Keratinocyte (primary cell): Measurements from ENCODE around the gene TMEM131.

Source experiments
- EZH2 ChIP-seq: IDR thresholded peaks from one replicate; pipeline ENCODE4 v1.6.1; 2012; ENCODE audit warnings: inconsistent platforms, mild to moderate bottlenecking, low read length, moderate library complexity
- TF ChIP-seq, protein P1 (sequence below), 3 experiments: IDR thresholded peaks in 1 of 3; conservative IDR thresholded peaks in 1 of 3; optimal IDR thresholded peaks in 1 of 3; 2 replicates in 2 of 3; 3 replicates in 1 of 3; pipeline versions ENCODE3 to v1.5.1; 2011; ENCODE audit warnings: low read length in 3 of 3, mild to moderate bottlenecking in 3 of 3, moderate library complexity in 2 of 3, control low read depth in 1 of 3, inconsistent platforms in 1 of 3; ENCODE audit not compliant: insufficient read depth in 2 of 3; ENCODE audit errors: extremely low read depth in 1 of 3

DNA sequence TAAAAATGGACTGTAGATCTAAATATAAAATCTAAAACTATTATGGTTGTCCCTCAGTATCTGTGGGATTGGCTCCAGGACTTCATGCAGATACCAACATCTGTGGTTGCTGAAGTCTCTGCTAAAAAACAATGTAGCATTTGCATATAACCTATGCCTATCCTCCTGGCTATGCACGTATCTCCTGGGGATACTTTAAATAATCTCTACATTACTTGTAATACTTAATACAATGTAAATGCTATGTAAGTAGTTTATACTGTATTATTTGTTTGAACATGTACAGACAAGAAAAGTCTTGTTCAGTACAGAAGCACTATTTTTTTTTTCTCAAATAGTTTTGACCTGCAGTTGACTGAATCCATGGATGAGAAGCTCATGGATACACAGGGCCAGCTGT, 147.4 kb downstream of the TMEM131 start:
- TF ChIP-seq, protein P1, sequence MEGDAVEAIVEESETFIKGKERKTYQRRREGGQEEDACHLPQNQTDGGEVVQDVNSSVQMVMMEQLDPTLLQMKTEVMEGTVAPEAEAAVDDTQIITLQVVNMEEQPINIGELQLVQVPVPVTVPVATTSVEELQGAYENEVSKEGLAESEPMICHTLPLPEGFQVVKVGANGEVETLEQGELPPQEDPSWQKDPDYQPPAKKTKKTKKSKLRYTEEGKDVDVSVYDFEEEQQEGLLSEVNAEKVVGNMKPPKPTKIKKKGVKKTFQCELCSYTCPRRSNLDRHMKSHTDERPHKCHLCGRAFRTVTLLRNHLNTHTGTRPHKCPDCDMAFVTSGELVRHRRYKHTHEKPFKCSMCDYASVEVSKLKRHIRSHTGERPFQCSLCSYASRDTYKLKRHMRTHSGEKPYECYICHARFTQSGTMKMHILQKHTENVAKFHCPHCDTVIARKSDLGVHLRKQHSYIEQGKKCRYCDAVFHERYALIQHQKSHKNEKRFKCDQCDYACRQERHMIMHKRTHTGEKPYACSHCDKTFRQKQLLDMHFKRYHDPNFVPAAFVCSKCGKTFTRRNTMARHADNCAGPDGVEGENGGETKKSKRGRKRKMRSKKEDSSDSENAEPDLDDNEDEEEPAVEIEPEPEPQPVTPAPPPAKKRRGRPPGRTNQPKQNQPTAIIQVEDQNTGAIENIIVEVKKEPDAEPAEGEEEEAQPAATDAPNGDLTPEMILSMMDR (optimal IDR thresholded peaks at IDR 0.05 in 1 of 3, IDR thresholded peaks at IDR 0.05 in 1 of 3, conservative IDR thresholded peaks at IDR 0.05 in 1 of 3; ENCODE audit: extremely low read depth in 1 of 3, insufficient read depth in 2 of 3, low read length in 3 of 3) = no peak
- no peak for TF ChIP-seq EZH2
